Cardiac ventricle fibroblast (primary cell): ENCODE measurements around the gene ALDH18A1. TPM values are rescaled to one million over a fixed set of nuclear protein-coding genes. Genes with fewer than 3 reads are reported as not detected.

Source experiments
- total RNA-seq: library from RNA; depleted of rRNA; stranded (reverse); fragments of >200 nt; gene quantifications from 2 replicates; pipeline ENCODE4 v1.2.3, GENCODE V29; 2015

The ALDH18A1 gene
- 96.5 and 97.5 TPM in 2 replicates for total RNA-seq

DNA sequence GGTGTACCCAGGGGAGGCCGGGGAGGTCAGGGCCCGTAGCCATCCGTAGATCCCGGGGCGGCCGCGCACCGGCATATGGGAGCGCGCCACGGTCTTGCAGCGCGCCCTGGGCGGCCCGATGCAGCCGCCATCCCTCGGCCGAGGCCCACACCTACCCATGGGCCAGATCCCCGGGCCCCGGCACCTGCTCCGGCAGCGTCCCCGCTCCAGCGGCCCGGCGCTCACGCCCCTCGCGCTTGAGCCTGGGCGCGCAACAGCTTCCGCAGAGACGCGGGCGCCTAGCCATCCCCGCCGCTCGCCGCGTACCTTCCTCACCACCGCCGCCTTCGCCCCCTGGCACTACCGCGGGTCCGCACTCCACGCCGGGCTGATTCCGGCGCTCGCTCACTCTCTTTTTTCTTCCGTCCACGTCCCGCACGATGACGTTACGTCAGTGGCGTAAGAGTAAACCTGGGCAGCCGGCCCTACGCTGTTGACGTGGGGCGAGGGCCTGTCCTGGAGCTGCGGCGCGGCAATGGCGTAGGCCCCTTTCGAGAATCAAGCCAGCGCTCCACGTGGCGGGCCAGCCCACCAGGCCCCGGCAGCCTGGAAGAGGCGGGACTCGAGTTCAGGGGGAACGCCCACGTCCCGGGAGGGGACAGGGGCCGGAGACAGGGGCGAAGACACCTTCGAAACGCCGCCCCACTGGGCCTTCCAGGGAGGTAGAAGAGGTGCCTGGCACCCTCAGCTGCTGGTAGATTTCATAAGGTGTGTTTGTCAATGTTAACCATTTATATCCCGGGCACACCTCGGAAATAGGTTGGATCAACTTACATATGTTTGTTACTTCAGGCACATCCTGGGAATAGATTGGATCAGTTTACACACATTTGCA, at the start of gene ALDH18A1:
TSS of gene ALDH18A1 (minus strand) at position 421 of the 874 bp plus-strand sequence. CDS start 3,334 bp downstream, outside the sequence.

DNA sequence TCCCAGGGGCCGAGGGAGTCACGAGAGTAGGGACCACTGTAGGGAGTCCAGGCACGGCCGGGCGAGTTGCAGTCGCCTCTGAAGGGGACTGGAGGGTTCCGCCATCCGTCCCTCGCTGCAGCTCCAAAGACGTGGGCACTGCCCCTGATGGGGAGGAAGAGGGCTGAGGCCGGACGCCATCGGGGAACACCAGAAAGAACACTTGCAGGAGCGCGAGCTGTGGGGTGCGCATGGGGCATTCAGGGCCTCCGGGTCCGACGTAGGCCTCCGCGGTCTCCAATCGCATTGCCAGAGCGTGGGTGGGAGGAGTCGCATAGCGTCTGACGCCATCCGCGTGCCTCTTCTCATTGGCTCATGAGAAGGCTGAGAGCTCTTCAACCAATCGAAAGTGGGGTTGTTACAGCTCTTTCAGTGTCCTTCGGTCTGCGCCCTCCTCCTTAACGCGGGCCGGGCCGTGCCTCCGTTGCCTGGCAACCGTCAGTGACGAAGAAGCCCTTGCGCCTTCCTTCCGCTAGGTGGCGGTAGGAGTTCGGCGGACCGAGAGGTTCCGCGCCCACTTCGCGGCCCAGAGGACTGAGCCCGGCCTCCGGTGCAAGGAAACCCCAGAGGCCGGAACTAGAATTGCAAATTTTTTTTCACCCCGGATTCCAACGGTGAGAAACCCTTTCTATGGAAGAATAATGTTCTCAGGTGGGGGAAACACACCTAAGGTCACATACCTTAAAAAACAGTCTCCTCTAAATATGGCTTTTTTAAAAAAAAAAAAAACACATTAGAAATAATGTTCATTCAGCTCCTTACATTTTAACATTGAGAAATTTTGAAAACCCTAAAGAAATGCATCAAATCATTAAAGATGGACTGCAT, 37.4 kb upstream of the ALDH18A1 start, which contains the start of gene TCTN3:
TSS of gene TCTN3 (minus strand) at position 260 of the 867 bp plus-strand sequence. CDS start at position 232, 28 bp downstream.

DNA sequence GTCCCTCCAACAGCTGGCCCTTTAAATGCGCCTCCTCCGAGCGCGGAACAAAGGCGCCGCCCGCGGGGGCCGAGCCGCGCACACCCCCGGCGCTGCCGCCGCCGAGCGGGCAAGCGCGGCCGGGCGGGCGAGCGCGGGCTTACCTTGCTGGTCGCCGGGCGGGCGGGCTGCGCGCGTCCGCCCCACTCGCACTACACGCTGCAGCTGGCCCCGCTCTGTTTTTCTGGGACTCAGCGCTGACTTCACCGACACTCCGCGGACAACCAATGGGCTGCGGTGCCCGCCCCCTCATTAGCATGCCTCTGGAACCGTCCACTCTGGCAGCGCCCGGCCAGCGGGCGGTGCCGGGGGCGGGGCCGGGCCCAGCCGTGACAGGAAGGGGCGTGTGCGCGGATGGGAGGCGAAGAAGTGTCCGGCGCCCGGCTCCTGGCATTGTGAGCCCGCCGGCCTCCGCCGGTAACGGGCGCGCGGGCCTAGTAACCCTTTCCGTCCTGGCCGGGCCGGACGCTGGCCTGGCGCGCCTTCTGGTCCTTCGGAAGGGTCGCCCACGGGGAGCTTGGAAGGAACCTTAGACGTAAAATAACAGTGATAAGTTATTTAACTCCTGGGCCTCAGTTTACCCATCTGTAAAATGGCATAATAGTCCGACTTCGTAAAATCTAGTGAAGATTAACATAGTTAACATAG, 95.2 kb downstream of the ALDH18A1 start, which contains the start of gene SORBS1:
TSS of gene SORBS1 (minus strand) at position 195 of the 687 bp plus-strand sequence. CDS start 120,236 bp downstream, outside the sequence.

Other genes starting within 250 kb of the ALDH18A1 start
- gene SORBS1, start 95.3 kb downstream of the ALDH18A1 start, total RNA-seq: 1.00 and 2.4 TPM in 2 replicates
- 27.2 and 33.6 TPM in 2 replicates for gene TCTN3, start 37.2 kb upstream of the ALDH18A1 start, total RNA-seq
- gene ENTPD1, start 99.5 kb upstream of the ALDH18A1 start, total RNA-seq: 0.49 and 0.75 TPM in 2 replicates